Smooth muscle cell (in vitro differentiated cells): Measurements from ENCODE around the gene NLGN4X. TPM values are rescaled to one million over a fixed set of nuclear protein-coding genes. Genes with fewer than 3 reads are reported as not detected.

ENCODE experiments used
- DNase-seq: peaks from one replicate; lab custom pipeline; 2025; ENCODE audit not compliant: unreplicated experiment; lab: John Stamatoyannopoulos, UW
- H2AFZ ChIP-seq: fragments of 200-600 bp; sonication (generic); 2 replicates; pipeline ENCODE4 v1.6.0; 2016; ENCODE audit warnings: antibody characterized with exemption, low read depth, mild to moderate bottlenecking
- H3F3A ChIP-seq: fragments of 200-600 bp; sonication (generic); 2 replicates; pipeline ENCODE4 v1.6.0; 2017; ENCODE audit warnings: antibody characterized with exemption, low read depth
- H3K27ac ChIP-seq: fragments of 200-600 bp; sonication (generic); 2 replicates; pipeline ENCODE4 v1.5.1; 2016; ENCODE audit warnings: low read depth, mild to moderate bottlenecking
- H3K27me3 ChIP-seq: fragments of 200-600 bp; sonication (generic); 2 replicates; pipeline ENCODE4 v1.6.1; 2016; ENCODE audit warnings: low read depth, mild to moderate bottlenecking
- H3K36me3 ChIP-seq: fragments of 200-600 bp; sonication (generic); 2 replicates; pipeline ENCODE4 v1.5.1; 2016; ENCODE audit warnings: low read depth
- H3K4me1 ChIP-seq: fragments of 200-600 bp; sonication (generic); 2 replicates; pipeline ENCODE4 v1.5.1; 2016; ENCODE audit warnings: low read depth
- H3K4me2 ChIP-seq: fragments of 200-600 bp; sonication (generic); 2 replicates; pipeline ENCODE4 v1.6.0; 2016; ENCODE audit warnings: mild to moderate bottlenecking
- H3K4me3 ChIP-seq: fragments of 200-600 bp; sonication (generic); 2 replicates; pipeline ENCODE4 v1.5.1; 2016; ENCODE audit warnings: mild to moderate bottlenecking
- H3K79me2 ChIP-seq: fragments of 200-600 bp; sonication (generic); 2 replicates; pipeline ENCODE4 v1.6.0; 2016; ENCODE audit warnings: low read depth, mild to moderate bottlenecking
- H3K9ac ChIP-seq: fragments of 200-600 bp; sonication (generic); 2 replicates; pipeline ENCODE4 v1.6.0; 2016; ENCODE audit warnings: low read depth
- H3K9me3 ChIP-seq: fragments of 200-600 bp; sonication (generic); replicated peaks from 2 replicates; pipeline ENCODE4 v1.5.1; 2016; ENCODE audit warnings: low read depth
- H4K20me1 ChIP-seq: fragments of 200-600 bp; sonication (generic); 2 replicates; pipeline ENCODE4 v1.6.0; 2016; ENCODE audit warnings: low read depth
- WGBS: methylation state at CpG from one replicate; pipeline ENCODE4 v1.1.7; 2016; ENCODE audit warnings: low lambda C conversion rate; 5-methylcytosine and 5-hydroxymethylcytosine counted together
- polyA plus RNA-seq: library from polyadenylated mRNA; unstranded; fragments of >200 nt; fragmentation: Nextera tagmentation; extraction: Ambion mirVana; gene quantifications from 2 replicates; pipeline ENCODE4 v1.2.1, GENCODE V29; 2016
- total RNA-seq: library from RNA; depleted of rRNA; stranded (reverse); fragments of >200 nt; gene quantifications from 2 replicates; pipeline ENCODE4 v1.2.3, GENCODE V29; 2014
- TF ChIP-seq, protein P1 (sequence below): fragments of 200-600 bp; sonication (generic); IDR thresholded peaks from 2 replicates; pipeline ENCODE4 v1.5.1; 2017; ENCODE audit warnings: borderline replicate concordance, mild to moderate bottlenecking, antibody characterized with exemption; ENCODE audit not compliant: insufficient read depth, poor library complexity, severe bottlenecking

Gene NLGN4X
- total and polyA plus RNA-seq, 2 experiments from 2014 or later = 1.6 to 4.7 TPM

DNA sequence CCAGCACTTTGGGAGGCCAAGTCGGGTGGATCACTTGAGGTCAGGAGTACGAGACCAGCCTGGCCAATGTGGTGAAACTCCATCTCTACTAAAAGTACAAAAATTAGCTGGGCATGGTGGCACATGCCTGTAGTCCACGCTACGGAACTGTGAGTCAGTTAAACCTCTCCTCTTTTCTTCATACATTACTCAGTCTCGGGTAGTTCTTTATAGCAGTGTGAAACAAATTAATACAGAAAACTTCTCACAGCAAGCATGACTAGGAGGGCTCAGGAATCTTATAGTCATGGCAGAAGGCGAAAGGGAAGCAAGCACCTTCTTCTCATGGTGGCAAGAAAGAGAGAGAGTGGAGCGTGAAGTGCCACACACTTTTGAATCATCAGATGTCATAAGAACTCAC is 358.9 kb downstream of the NLGN4X start:
- 64% methylated on average over 7 of the region's 7 CpGs for WGBS
- Histone ChIP-seq H3K4me1 (no peaks in the 10 kb centered on the region), H3F3A (no peaks in the 10 kb centered on the region), H3K9me3 (no peaks in the 10 kb centered on the region), H3K27me3 (no peaks in the 10 kb centered on the region), H3K79me2 (no peaks in the 10 kb centered on the region), H3K27ac (no peak overlapping the region), H2AFZ (no peak overlapping the region), H3K36me3 (no peaks in the 10 kb centered on the region), H3K9ac (no peak overlapping the region), H4K20me1 (no peaks in the 10 kb centered on the region), H3K4me2 (no peak overlapping the region), H3K4me3 (no peak overlapping the region)
- no peak for DNase-seq
- TF ChIP-seq, protein P1, sequence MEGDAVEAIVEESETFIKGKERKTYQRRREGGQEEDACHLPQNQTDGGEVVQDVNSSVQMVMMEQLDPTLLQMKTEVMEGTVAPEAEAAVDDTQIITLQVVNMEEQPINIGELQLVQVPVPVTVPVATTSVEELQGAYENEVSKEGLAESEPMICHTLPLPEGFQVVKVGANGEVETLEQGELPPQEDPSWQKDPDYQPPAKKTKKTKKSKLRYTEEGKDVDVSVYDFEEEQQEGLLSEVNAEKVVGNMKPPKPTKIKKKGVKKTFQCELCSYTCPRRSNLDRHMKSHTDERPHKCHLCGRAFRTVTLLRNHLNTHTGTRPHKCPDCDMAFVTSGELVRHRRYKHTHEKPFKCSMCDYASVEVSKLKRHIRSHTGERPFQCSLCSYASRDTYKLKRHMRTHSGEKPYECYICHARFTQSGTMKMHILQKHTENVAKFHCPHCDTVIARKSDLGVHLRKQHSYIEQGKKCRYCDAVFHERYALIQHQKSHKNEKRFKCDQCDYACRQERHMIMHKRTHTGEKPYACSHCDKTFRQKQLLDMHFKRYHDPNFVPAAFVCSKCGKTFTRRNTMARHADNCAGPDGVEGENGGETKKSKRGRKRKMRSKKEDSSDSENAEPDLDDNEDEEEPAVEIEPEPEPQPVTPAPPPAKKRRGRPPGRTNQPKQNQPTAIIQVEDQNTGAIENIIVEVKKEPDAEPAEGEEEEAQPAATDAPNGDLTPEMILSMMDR = no peak

DNA sequence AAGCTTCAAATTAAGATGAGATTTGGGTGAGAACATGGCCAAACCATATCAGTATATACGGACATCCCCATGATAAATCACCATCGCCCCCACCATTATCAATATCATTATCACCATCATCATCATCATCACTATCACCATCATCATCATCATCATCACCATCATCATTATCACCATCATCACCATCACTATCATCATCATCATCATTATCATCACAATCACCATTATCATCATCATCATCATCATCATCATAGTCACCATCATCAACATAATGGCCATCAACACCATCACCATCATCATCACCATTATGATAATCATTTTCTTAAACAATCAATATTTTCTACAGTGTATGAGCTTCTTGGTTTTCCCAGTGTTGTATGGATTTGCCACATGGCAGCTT is 360.9 kb downstream of the NLGN4X start:
- WGBS = 97% methylated on average over 2 of the region's 2 CpGs
- TF ChIP-seq, protein P1 = no peak
- H3K27me3 ChIP-seq = no peaks in the 10 kb centered on the region

DNA sequence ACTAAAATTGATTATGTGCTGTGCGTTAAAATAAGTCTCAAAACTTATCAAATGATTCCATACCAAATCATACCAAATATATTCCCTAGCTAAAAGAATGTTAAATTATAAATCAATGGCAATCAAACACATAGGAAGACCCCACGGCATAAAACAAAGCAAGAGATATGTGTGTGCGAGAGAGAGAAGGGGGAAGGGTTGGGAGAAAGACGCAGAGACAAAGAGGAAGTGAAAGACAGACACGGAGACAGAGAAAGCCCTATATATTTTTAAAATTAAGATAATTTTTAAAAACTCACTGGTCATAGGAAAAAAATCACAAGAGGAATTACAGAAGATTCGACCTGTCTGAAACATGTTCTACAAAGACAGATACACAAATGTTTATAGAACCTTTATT is 371.4 kb downstream of the NLGN4X start:
- Histone ChIP-seq H3K9ac (no peak overlapping the region), H3K27me3 (no peaks in the 10 kb centered on the region), H2AFZ (peak overlapping the region; percentile 3), H3F3A (no peaks in the 10 kb centered on the region), H3K4me3 (no peak overlapping the region), H3K9me3 (no peaks in the 10 kb centered on the region), H4K20me1 (no peaks in the 10 kb centered on the region), H3K4me1 (no peaks in the 10 kb centered on the region), H3K36me3 (no peaks in the 10 kb centered on the region), H3K79me2 (no peaks in the 10 kb centered on the region), H3K4me2 (no peak overlapping the region), H3K27ac (no peak overlapping the region)
- DNase-seq = no peak
- 78% methylated on average over 6 of the region's 6 CpGs for WGBS
- TF ChIP-seq, protein P1 = no peak

More for the DNA sequence above, 360.9 kb downstream of the NLGN4X start:
- Histone ChIP-seq H3K4me1 (no peaks in the 10 kb centered on the region), H3F3A (no peaks in the 10 kb centered on the region), H3K4me3 (no peak overlapping the region), H3K27ac (no peak overlapping the region), H3K9me3 (no peaks in the 10 kb centered on the region), H3K79me2 (no peaks in the 10 kb centered on the region), H3K9ac (no peak overlapping the region), H3K36me3 (no peaks in the 10 kb centered on the region), H4K20me1 (no peaks in the 10 kb centered on the region), H2AFZ (no peak overlapping the region), H3K4me2 (no peak overlapping the region)
- no peak for DNase-seq

DNA sequence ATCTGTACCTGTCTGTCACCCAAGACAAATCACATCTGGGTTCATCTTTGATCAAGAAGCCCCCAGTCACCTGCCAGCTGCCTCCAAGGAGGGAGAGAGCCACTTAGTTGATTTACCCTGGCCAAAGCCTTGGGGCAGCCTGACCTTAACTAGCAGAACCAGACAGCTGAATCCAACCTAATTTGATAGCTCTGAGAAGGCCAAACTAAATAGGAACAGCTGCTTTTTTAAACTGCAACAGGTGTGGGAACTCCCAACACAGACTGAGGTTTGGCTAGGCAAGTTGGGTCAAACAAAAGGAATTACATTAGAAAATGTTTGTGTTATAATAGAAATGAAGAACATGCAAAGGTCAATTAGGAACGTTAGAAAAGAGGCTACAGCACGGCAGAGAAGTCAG is 375.7 kb downstream of the NLGN4X start:
- Histone ChIP-seq H3K27me3 (no peaks in the 10 kb centered on the region), H3K4me2 (no peak overlapping the region), H4K20me1 (no peaks in the 10 kb centered on the region), H3K36me3 (no peaks in the 10 kb centered on the region), H3F3A (no peaks in the 10 kb centered on the region), H3K27ac (no peak overlapping the region), H3K79me2 (no peaks in the 10 kb centered on the region), H3K4me3 (no peak overlapping the region), H2AFZ (no peak overlapping the region), H3K9me3 (no peaks in the 10 kb centered on the region), H3K4me1 (no peaks in the 10 kb centered on the region), H3K9ac (no peak overlapping the region)
- DNase-seq = no peak
- 75% methylated on average over 2 of the region's 2 CpGs for WGBS
- TF ChIP-seq, protein P1 = no peak
